ENCODE measurements around the gene SORCS2. TPM values are rescaled to one million over a fixed set of nuclear protein-coding genes. Genes with fewer than 3 reads are reported as not detected.

SORCS2 gene
- total RNA-seq, 4 donors from 2014 or later: 0.48 to 1.8 (median 0.68) TPM; not detected in 1

DNA sequence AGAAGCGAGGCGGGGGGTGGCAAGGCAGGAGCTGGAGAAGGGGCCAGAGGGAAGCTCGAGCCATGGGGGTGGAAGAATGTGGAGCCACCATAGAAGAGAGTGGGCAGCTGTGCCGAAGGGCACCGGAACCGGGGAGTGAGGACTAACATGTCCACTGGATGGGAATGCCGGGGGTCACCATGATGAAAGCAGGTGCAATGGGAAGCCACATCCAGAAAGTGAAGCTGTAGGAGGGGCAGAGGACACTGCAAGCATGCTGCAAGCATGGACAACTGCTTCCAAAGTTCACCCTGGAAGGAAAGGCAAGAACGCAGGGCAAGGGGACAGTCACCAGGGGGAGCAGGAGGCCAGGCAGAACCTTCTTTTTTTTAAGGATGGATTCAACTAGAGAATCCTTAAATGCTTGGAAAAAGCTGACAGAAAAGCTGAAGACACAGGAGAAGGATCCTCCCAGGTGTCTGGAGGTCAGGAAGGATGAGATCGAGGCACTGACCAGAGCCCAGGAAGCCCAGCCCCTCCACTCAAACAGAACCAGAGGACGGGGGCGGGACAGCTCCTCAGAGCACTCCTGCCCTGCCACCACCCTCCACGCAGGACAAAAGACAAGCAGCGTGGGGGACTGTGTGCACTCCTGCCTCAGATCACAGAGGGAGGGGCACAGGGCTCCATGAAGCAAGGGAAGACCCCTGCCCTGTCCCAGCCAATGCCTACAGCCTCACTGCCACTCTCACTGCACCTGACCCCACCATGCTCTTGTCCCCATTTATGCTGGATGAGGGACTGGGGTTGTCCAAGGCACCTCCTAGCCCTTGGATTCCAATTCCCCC lies 578.1 kb downstream of the SORCS2 start:
- intact Hi-C loops (cut with DNase I; ENCODE audit: low total_unique reads) (loop anchor here (10.0 kb wide), 1 partner anchor 164 kb away; the partner anchor contains the start of gene AFAP1), in situ Hi-C loops (cut with MboI; ENCODE audit: low pct_ligation_motif_present in 1 of 4, low pct_unique_long_range_greater_than_20kb in 1 of 4, low sequenced_read_pairs in 3 of 4) (no loop called here)
- H3K9me3 ChIP-seq: no peaks in the 10 kb centered on the region
- H3K27ac ChIP-seq: no peak overlapping the region
- DNase-seq: no peak
- no peaks in the 10 kb centered on the region for H3K27me3 ChIP-seq
- TF ChIP-seq, protein P1, sequence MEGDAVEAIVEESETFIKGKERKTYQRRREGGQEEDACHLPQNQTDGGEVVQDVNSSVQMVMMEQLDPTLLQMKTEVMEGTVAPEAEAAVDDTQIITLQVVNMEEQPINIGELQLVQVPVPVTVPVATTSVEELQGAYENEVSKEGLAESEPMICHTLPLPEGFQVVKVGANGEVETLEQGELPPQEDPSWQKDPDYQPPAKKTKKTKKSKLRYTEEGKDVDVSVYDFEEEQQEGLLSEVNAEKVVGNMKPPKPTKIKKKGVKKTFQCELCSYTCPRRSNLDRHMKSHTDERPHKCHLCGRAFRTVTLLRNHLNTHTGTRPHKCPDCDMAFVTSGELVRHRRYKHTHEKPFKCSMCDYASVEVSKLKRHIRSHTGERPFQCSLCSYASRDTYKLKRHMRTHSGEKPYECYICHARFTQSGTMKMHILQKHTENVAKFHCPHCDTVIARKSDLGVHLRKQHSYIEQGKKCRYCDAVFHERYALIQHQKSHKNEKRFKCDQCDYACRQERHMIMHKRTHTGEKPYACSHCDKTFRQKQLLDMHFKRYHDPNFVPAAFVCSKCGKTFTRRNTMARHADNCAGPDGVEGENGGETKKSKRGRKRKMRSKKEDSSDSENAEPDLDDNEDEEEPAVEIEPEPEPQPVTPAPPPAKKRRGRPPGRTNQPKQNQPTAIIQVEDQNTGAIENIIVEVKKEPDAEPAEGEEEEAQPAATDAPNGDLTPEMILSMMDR (IDR thresholded peaks at IDR 0.05): peak; percentile 22 to 44 (median 34)
- TF ChIP-seq POLR2AphosphoS5 (IDR thresholded peaks at IDR 0.05) (no peak), POLR2A (IDR thresholded peaks at IDR 0.05) (no peak)
- peaks cover 0 to 19% (median 6%) of the 10 kb centered on the region in 4 donors for H3K36me3 ChIP-seq
- H3K4me3 ChIP-seq: no peak overlapping the region
- 79 to 84% methylated on average over 4 to 13 of the region's 13 CpGs for WGBS, 2 donors (ENCODE audit: low coverage in 1 of 2)
- H3K4me1 ChIP-seq: peaks cover 10 to 40% (median 22%) of the 10 kb centered on the region in 4 donors

DNA sequence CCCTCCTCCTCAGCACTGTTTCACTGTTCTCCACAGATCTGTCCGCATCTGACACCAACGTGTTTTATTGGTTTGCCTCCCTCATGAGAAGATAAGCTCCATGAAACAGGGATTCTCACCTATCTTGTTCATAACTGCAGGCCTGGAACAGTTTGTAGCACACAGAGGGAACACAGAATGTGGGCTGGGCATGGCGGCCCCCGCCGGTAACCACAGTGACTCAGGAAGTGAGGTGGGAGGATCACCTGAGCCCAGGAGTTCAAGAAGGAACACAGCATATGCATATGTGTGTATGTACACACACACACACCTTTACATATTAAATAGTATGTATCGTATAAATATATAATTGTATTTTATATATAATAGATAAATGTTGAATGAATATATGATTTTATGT lies 578.7 kb downstream of the SORCS2 start:
- TF ChIP-seq POLR2AphosphoS5 (IDR thresholded peaks at IDR 0.05) (no peak), EP300 (IDR thresholded peaks at IDR 0.05; ENCODE audit: low read depth) (no peak), POLR2A (IDR thresholded peaks at IDR 0.05) (no peak)
- TF ChIP-seq, protein P1 (IDR thresholded peaks at IDR 0.05): no peak
- Histone ChIP-seq H3K27me3 (no peaks in the 10 kb centered on the region), H3K4me1 (peaks cover 10 to 47% (median 25%) of the 10 kb centered on the region in 4 donors), H3K36me3 (peaks cover 0 to 19% (median 6%) of the 10 kb centered on the region in 4 donors), H3K9me3 (no peaks in the 10 kb centered on the region), H3K4me3 (no peak overlapping the region), H3K27ac (no peak overlapping the region)
- in situ Hi-C loops (cut with MboI; ENCODE audit: low pct_ligation_motif_present in 1 of 4, low pct_unique_long_range_greater_than_20kb in 1 of 4, low sequenced_read_pairs in 3 of 4): no loop called here
- 61 to 100% methylated on average over 1 to 6 of the region's 6 CpGs for WGBS, 2 donors (ENCODE audit: low coverage in 1 of 2)
- intact Hi-C loops (cut with DNase I; ENCODE audit: low total_unique reads): loop anchor here (10.0 kb wide), 1 partner anchor 164 kb away; the partner anchor contains the start of gene AFAP1
- no peak for DNase-seq

DNA sequence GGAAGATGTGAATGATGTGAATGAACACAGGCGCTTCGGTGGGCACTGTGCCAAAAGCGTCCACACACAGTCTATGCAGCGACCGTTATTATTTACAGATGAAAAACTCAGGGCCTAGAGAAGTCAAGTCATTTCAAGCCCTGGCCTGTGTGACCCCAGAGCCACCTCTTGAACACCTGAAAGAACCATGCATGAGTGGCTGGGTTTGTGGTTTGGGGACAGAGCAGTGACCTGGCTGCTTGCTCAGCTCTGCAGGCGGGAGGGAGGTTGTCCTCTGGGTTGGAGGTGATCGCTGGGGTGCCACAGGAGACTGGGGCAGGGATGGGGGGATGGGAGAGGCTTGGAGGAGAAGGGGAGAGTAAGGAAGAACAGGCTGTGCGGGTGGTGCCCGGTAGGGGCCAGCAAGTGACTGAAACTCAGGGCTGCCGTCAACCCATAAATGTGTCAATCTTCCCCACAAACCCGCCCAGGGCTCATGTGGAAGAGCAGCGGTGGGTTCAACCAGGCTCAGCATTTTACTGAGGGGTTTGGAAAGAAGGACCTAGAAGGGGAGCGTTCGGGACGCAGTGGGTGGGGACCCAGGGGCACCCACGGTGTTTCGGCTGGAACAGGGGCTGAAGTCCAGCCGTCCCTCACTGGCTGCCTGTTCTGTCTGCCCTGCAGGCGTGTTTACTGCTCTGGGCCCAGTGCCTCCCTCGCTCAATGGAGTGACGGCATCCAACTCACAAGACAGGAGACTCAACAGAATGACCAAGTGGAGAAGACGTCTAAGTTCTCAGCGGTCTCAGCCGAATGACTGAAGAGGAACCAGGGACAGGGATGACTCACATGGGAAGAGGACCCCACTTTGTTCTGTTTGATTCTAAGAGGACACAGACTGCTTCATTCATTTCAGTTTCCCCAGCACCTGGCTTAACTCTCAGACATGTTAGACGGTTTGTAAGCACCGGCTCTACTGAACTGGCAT lies 579.5 kb downstream of the SORCS2 start:
- in situ Hi-C loops (cut with MboI; ENCODE audit: low pct_ligation_motif_present in 1 of 4, low pct_unique_long_range_greater_than_20kb in 1 of 4, low sequenced_read_pairs in 3 of 4) (no loop called here), intact Hi-C loops (cut with DNase I; ENCODE audit: low total_unique reads) (loop anchor here (10.0 kb wide), 1 partner anchor 163 kb away; the partner anchor contains the start of gene AFAP1)
- TF ChIP-seq, protein P1 (IDR thresholded peaks at IDR 0.05): peak in 3 of 5 experiments; percentile 13 to 53 (median 36)
- peak in 2 of 3 donors; percentile 3 to 38 for TF ChIP-seq POLR2AphosphoS5 (IDR thresholded peaks at IDR 0.05)
- no peak for TF ChIP-seq POLR2A (IDR thresholded peaks at IDR 0.05)
- no peak for TF ChIP-seq EP300 (IDR thresholded peaks at IDR 0.05; ENCODE audit: low read depth)
- Histone ChIP-seq H3K4me3 (no peak overlapping the region), H3K9me3 (no peaks in the 10 kb centered on the region), H3K36me3 (peaks cover 0 to 19% (median 6%) of the 10 kb centered on the region in 4 donors), H3K4me1 (peaks cover 10 to 52% (median 29%) of the 10 kb centered on the region in 4 donors), H3K27me3 (no peaks in the 10 kb centered on the region), H3K27ac (peak overlapping the region; percentile 45 to 77 (median 72))
- 27 to 35% methylated on average over 6 to 25 of the region's 26 CpGs for WGBS, 2 donors (ENCODE audit: low coverage in 1 of 2)
- peak; percentile 66 for DNase-seq
